GM13977 (cell line): ENCODE measurements around the gene PSORS1C1.

ENCODE experiments used
- DNase-seq: peaks from one replicate; pipeline ENCODE4 v3.0.0; 2012; ENCODE audit warnings: low spot score
- in situ Hi-C: fragments of 300-500 bp; cut with MboI; formaldehyde crosslinking; loops from one replicate; pipeline ENCODE4 v1.12.0; 2022; ENCODE audit warnings: low sequenced_read_pairs, low pct_unique_long_range_greater_than_20kb, mixed read lengths, inconsistent platforms; ENCODE audit not compliant: unreplicated experiment
- TF ChIP-seq, protein P1 (sequence below): IDR thresholded peaks from 2 replicates; pipeline ENCODE4 v1.5.1; 2012; ENCODE audit warnings: mild to moderate bottlenecking, control low read depth; ENCODE audit not compliant: insufficient read depth; ENCODE audit errors: extremely low read depth, missing control alignments

The PSORS1C1 gene

GRCh38 chr6:31075528-31075927 lies 39.1 kb upstream of the PSORS1C1 start:
- in situ Hi-C loops = loop anchor here (5.0 to 10.0 kb wide), 2 partner anchors 158 to 251 kb away; no protein-coding TSS in a partner anchor
- TF ChIP-seq, protein P1, sequence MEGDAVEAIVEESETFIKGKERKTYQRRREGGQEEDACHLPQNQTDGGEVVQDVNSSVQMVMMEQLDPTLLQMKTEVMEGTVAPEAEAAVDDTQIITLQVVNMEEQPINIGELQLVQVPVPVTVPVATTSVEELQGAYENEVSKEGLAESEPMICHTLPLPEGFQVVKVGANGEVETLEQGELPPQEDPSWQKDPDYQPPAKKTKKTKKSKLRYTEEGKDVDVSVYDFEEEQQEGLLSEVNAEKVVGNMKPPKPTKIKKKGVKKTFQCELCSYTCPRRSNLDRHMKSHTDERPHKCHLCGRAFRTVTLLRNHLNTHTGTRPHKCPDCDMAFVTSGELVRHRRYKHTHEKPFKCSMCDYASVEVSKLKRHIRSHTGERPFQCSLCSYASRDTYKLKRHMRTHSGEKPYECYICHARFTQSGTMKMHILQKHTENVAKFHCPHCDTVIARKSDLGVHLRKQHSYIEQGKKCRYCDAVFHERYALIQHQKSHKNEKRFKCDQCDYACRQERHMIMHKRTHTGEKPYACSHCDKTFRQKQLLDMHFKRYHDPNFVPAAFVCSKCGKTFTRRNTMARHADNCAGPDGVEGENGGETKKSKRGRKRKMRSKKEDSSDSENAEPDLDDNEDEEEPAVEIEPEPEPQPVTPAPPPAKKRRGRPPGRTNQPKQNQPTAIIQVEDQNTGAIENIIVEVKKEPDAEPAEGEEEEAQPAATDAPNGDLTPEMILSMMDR = no peak
- DNase-seq = no peak

DNA sequence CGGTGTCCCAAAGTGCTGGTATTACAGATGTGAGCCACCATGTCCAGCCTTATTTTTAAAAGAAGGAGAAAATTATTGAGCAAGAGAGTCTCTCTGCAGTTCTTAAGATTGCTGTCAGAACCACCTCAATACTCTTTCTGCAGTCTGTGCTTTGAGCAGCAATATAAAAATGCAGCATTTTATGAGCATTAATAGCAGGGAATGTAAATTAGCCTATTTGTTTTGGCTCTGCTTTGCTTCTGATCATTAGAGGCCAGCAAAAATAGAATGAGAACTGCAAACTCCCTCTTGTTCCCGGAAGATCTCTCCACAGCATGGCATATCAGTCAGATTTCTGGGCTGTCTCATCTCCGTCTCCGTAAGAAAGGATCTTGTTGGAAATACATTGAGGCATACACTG lies 38.0 kb upstream of the PSORS1C1 start:
- TF ChIP-seq, protein P1 = no peak

DNA sequence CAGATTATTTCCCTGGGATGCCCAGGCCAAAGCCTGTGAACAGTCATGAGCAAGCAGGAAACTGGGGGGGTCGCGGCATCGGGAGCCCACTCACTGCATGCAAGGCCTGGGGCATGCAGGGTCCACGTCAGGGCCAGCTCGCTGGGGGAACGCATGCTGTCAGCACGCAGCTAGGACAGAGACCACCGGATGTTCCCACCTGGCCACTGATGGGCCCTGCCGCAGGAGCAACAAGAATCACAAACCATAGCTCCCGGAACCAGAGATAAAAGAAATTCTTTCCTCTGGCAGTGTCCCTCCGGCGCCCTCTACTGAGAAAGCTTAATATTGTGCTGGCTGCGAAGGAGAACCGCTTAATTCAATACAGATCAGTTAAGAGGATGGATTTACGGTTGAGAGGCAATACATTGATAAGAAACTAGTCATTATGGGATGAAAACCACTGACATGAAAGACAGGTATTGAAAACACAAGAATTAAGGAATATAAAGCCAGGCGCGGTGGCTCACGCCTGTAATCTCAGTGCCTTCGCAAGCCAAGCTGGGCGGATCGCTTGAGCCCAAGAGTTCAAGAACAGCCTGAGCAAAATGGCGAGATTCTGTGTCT lies 34.8 kb upstream of the PSORS1C1 start:
- TF ChIP-seq, protein P1 = peak; percentile 85
- DNase-seq = peak; percentile 65
- in situ Hi-C loops = loop anchor here (5.0 to 10.0 kb wide), 2 partner anchors 162 to 255 kb away; no protein-coding TSS in a partner anchor

More for the DNA sequence above, 38.0 kb upstream of the PSORS1C1 start:
- DNase-seq = no peak
- in situ Hi-C loops = loop anchor here (5.0 to 10.0 kb wide), 2 partner anchors 159 to 252 kb away; no protein-coding TSS in a partner anchor

DNA sequence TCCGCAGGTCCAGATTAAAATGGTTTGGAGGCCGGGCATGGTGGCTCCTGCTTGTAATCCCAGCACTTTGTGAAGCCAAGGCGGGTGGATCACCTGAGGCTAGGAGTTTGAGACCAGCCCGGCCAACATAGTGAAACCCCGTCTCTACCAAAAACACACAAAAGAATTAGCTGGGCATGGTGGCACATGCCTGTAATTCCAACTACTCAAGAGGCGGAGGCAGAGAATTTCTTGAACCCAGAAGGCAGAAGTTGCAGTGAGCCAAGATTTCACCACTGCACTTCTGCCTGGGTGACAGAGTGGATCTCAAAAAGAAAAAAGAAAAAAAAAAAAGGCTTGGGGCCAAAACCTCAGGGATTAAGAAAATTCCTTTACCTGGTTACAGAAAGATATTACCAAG lies 32.7 kb upstream of the PSORS1C1 start:
- in situ Hi-C loops = no loop called here
- DNase-seq = no peak
- TF ChIP-seq, protein P1 = no peak

GRCh38 chr6:31083742-31084354 lies 30.8 kb upstream of the PSORS1C1 start:
- TF ChIP-seq, protein P1 = peak; percentile 63
- in situ Hi-C loops = no loop called here
- peak; percentile 35 for DNase-seq

DNA sequence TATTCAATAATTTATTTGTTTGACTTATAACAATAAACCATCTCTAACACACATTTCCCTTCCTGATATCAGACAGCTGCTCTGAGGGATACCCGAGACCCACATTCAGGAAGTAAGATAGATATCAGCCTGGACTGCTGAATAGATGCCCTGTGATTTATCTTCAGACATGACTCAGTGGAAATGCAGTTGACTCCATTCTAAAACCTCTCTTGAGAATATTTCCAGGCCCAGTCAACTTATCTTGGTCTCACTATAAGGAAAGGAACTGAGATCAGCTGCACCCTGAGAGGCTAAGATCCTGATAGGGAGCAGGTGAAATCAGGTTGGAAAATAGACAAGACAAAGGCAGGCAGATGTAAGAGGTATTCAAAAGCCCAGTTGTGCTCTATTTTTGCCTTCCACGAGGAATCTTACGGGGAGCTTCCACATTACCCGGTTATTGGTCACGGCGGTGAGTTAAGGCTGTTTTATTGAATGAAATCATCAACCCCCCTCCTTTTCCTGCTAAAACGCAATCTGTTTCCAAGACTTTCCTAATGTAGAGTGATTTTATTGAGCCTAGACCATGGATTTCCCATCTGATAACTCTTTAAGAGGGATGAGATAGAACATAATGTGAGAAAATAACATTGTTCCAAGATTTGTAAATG lies 27.7 kb upstream of the PSORS1C1 start:
- in situ Hi-C loops = no loop called here
- DNase-seq = no peak
- TF ChIP-seq, protein P1 = no peak
